GM21423 (cell line): ENCODE measurements around the gene CHKA.
A peak's percentile ranks its signal among the peaks of the same experiment; 100 is the strongest.

Experiments
- ATAC-seq: cut with Tn5 transposase; IDR thresholded peaks from one replicate; pipeline ENCODE4 v1.9.1; 2021; ENCODE audit warnings: mild to moderate bottlenecking, moderate library complexity; ENCODE audit not compliant: unreplicated experiment

The CHKA gene

GRCh38 chr11:68035266-68035876 is 85.8 kb downstream of the CHKA start:
- ATAC-seq, result no peak

- ATAC-seq, result no peak
Measured at GRCh38 chr11:68033708-68034045, 87.5 kb downstream of the CHKA start.

GRCh38 chr11:68032997-68033707 is 88.0 kb downstream of the CHKA start:
- ATAC-seq, result no peak

GRCh38 chr11:68032003-68032402 is 89.2 kb downstream of the CHKA start:
- no peak for ATAC-seq

GRCh38 chr11:68031144-68031464 is 90.1 kb downstream of the CHKA start:
- ATAC-seq, result no peak

GRCh38 chr11:68030318-68031143 is 90.7 kb downstream of the CHKA start, which contains the start of gene NDUFS8:
NDUFS8 (plus strand) TSS chr11:68030681; CDS start chr11:68032152, 1,471 bp downstream.
- peak; percentile 91 for ATAC-seq

- no peak for ATAC-seq
Measured at GRCh38 chr11:68028802-68029545, 92.2 kb downstream of the CHKA start.

- no peak for ATAC-seq
Measured at GRCh38 chr11:68027667-68028066, 93.5 kb downstream of the CHKA start.

GRCh38 chr11:68026391-68027105 is 94.6 kb downstream of the CHKA start:
- ATAC-seq, result no peak

- no peak for ATAC-seq
Measured at GRCh38 chr11:68025047-68025446, 96.1 kb downstream of the CHKA start.

GRCh38 chr11:68024508-68024907 is 96.7 kb downstream of the CHKA start:
- no peak for ATAC-seq

GRCh38 chr11:68022531-68022930 is 98.7 kb downstream of the CHKA start:
- no peak for ATAC-seq

GRCh38 chr11:68021167-68021787 is 99.9 kb downstream of the CHKA start:
- no peak for ATAC-seq

GRCh38 chr11:68020575-68020974 is 100.6 kb downstream of the CHKA start:
- no peak for ATAC-seq

GRCh38 chr11:68019486-68019885 is 101.7 kb downstream of the CHKA start:
- ATAC-seq, result no peak

GRCh38 chr11:68018730-68019190 is 102.4 kb downstream of the CHKA start:
- no peak for ATAC-seq

- ATAC-seq, result no peak
Measured at GRCh38 chr11:68017980-68018729, 103.0 kb downstream of the CHKA start.

GRCh38 chr11:68016904-68017817 is 104.0 kb downstream of the CHKA start:
- ATAC-seq, result no peak
